Cardiac fibroblast (primary cell): ENCODE results near the gene PCBD2.

Experiments
- DNase-seq, 2 donors: peaks; one replicate each; pipeline versions ENCODE4 v3.0.0 to v3.0.0-alpha.2; 2010; ENCODE audit warnings: low read depth in 2 of 2
- H3K4me3 ChIP-seq, 2 donors: replicated peaks in 1 of 2; 1 replicate in 1 of 2; 2 replicates in 1 of 2; pipeline ENCODE4 v1.5.1; 2011; ENCODE audit warnings: low read depth in 2 of 2, low read length in 2 of 2, mild to moderate bottlenecking in 2 of 2, moderate library complexity in 1 of 2
- CTCF ChIP-seq: IDR thresholded peaks from one replicate; pipeline ENCODE4 v1.5.1; 2011; ENCODE audit warnings: low read depth, mild to moderate bottlenecking, low read length, inconsistent platforms

PCBD2 gene

GRCh38 chr5:134920848-134921575, 16.1 kb downstream of the PCBD2 start:
- H3K4me3 ChIP-seq: no peak overlapping the region
- DNase-seq: no peak

GRCh38 chr5:134932508-134932907, 27.6 kb downstream of the PCBD2 start:
- H3K4me3 ChIP-seq: no peak overlapping the region
- TF ChIP-seq CTCF: no peak
- DNase-seq: no peak

More at GRCh38 chr5:134920848-134921575, 16.1 kb downstream of the PCBD2 start:
- no peak for TF ChIP-seq CTCF

GRCh38 chr5:134934202-134934601, 29.3 kb downstream of the PCBD2 start:
- TF ChIP-seq CTCF: no peak
- no peak overlapping the region for H3K4me3 ChIP-seq
- no peak for DNase-seq

GRCh38 chr5:134935711-134936602, 31.0 kb downstream of the PCBD2 start:
- no peak for TF ChIP-seq CTCF
- H3K4me3 ChIP-seq: no peak overlapping the region
- DNase-seq: no peak

GRCh38 chr5:134937526-134937925, 32.6 kb downstream of the PCBD2 start:
- DNase-seq: no peak
- no peak overlapping the region for H3K4me3 ChIP-seq
- TF ChIP-seq CTCF: no peak

GRCh38 chr5:134938030-134938429, 33.1 kb downstream of the PCBD2 start:
- no peak for DNase-seq
- H3K4me3 ChIP-seq: no peak overlapping the region
- TF ChIP-seq CTCF: no peak
